H1 (cell line): ENCODE results near the gene LHPP. TPM values are rescaled to one million over a fixed set of nuclear protein-coding genes. Genes with fewer than 3 reads are reported as not detected.

Source experiments
- CTCF ChIA-PET: fragments of 300-600 bp; sonication (Branson Sonifier 250); formaldehyde crosslinking; loops from one replicate; lab custom pipeline; 2021; ENCODE audit not compliant: partially characterized antibody; lab: Charles Lee
- POLR2A ChIA-PET: fragments of 300-600 bp; sonication (Branson Sonifier 250); formaldehyde crosslinking; loops from one replicate; lab custom pipeline; 2021; ENCODE audit warnings: inconsistent platforms; ENCODE audit not compliant: partially characterized antibody; lab: Charles Lee
- DNase-seq, 2 experiments: peaks; one replicate each; pipeline versions ENCODE4 v3.0.0 to v3.0.0-alpha.2; 2010 to 2022; ENCODE audit warnings: low spot score in 2 of 2, low read depth in 1 of 2, mixed read lengths in 1 of 2
- FAIRE-seq: peaks from 2 replicates; lab custom pipeline; 2011; peaks lifted over from hg19 to GRCh38; lab: Jason Lieb, UNC
- H2AFZ ChIP-seq: 2 replicates; pipeline ENCODE4 v1.8.1; 2012; ENCODE audit warnings: low read length, inconsistent platforms
- H2AK5ac ChIP-seq: 2 replicates; pipeline ENCODE4 v1.6.1; 2013; ENCODE audit warnings: low read depth, low read length
- H2BK120ac ChIP-seq: replicated peaks from 2 replicates; pipeline ENCODE3; 2013; ENCODE audit warnings: low read depth, low read length, inconsistent platforms
- H2BK12ac ChIP-seq: 2 replicates; pipeline ENCODE4 v1.6.1; 2013; ENCODE audit warnings: low read depth, low read length
- H2BK15ac ChIP-seq: 2 replicates; pipeline ENCODE4 v1.6.1; 2013; ENCODE audit warnings: low read length
- H2BK20ac ChIP-seq: 2 replicates; pipeline ENCODE4 v1.6.1; 2013; ENCODE audit warnings: low read length
- H2BK5ac ChIP-seq: 2 replicates; pipeline ENCODE4 v1.6.1; 2013; ENCODE audit warnings: low read depth, low read length
- H3K14ac ChIP-seq: 2 replicates; pipeline ENCODE4 v1.6.1; 2013; ENCODE audit warnings: inconsistent platforms; ENCODE audit not compliant: insufficient read length
- H3K18ac ChIP-seq: 2 replicates; pipeline ENCODE4 v1.6.1; 2013; ENCODE audit warnings: low read length; ENCODE audit errors: extremely low read depth
- H3K23ac ChIP-seq: 2 replicates; pipeline ENCODE4 v1.6.1; 2013; ENCODE audit warnings: inconsistent platforms; ENCODE audit not compliant: insufficient read length
- H3K23me2 ChIP-seq: 2 replicates; pipeline ENCODE4 v1.6.1; 2013; ENCODE audit warnings: low read depth, low read length
- H3K27ac ChIP-seq: 2 replicates; pipeline ENCODE4 v1.6.1; 2011; ENCODE audit warnings: low read depth, low read length, inconsistent platforms
- H3K27me3 ChIP-seq, 4 experiments: replicated peaks in 1 of 4; 1 replicate in 1 of 4; 2 replicates in 3 of 4; pipeline versions ENCODE4 v1.6.1 to v1.8.1; 2011 to 2013; ENCODE audit warnings: low read length in 3 of 4, mild to moderate bottlenecking in 3 of 4, inconsistent platforms in 2 of 4, mixed read lengths in 2 of 4, moderate library complexity in 1 of 4; ENCODE audit not compliant: control insufficient read depth in 3 of 4, insufficient read depth in 3 of 4; ENCODE audit errors: extremely low read depth in 1 of 4
- H3K36me3 ChIP-seq, 4 experiments: 2 replicates each; pipeline versions ENCODE4 v1.6.1 to v1.8.1; 2011 to 2013; ENCODE audit warnings: mild to moderate bottlenecking in 4 of 4, low read length in 3 of 4, moderate library complexity in 2 of 4, control low read depth in 1 of 4, inconsistent platforms in 1 of 4; ENCODE audit not compliant: insufficient read depth in 4 of 4, control insufficient read depth in 2 of 4
- H3K4ac ChIP-seq: replicated peaks from 2 replicates; pipeline ENCODE3; 2013; ENCODE audit warnings: low read length, low read depth, mixed read lengths, inconsistent platforms; ENCODE audit not compliant: insufficient read length
- H3K4me1 ChIP-seq, 4 experiments: replicated peaks in 1 of 4; 1 replicate in 1 of 4; 2 replicates in 3 of 4; pipeline versions ENCODE4 v1.6.1 to v1.8.1; 2011 to 2013; ENCODE audit warnings: low read length in 3 of 4, inconsistent platforms in 2 of 4, mixed read lengths in 1 of 4; ENCODE audit not compliant: insufficient read depth in 4 of 4, control insufficient read depth in 3 of 4
- H3K4me2 ChIP-seq, 2 experiments: 2 replicates each; pipeline versions ENCODE4 v1.6.1 to v1.8.1; 2011 to 2013; ENCODE audit warnings: low read depth in 2 of 2, low read length in 2 of 2, control low read depth in 1 of 2, inconsistent platforms in 1 of 2, mild to moderate bottlenecking in 1 of 2; ENCODE audit not compliant: insufficient read depth in 1 of 2
- H3K4me3 ChIP-seq, 4 experiments: fragments of 200-600, 300-600 bp in 1 of 4; sonication (generic), shearing (Covaris generic), sonication (Bioruptor Twin) in 1 of 4; 2 replicates each; pipeline versions ENCODE4 v1.5.1 to v1.8.1; 2011 to 2016; ENCODE audit warnings: low read length in 4 of 4, low read depth in 3 of 4, control low read depth in 2 of 4, inconsistent platforms in 2 of 4, mild to moderate bottlenecking in 2 of 4, mixed read lengths in 1 of 4, moderate library complexity in 1 of 4; ENCODE audit not compliant: insufficient read depth in 2 of 4; ENCODE audit errors: extremely low read depth in 1 of 4
- H3K56ac ChIP-seq: replicated peaks from 2 replicates; pipeline ENCODE3; 2013; ENCODE audit warnings: low read depth, mild to moderate bottlenecking, mixed read lengths, low read length, inconsistent platforms; ENCODE audit not compliant: insufficient read length
- H3K79me1 ChIP-seq: 2 replicates; pipeline ENCODE4 v1.6.1; 2013; ENCODE audit warnings: low read depth, low read length, control low read depth
- H3K79me2 ChIP-seq, 2 experiments: 2 replicates each; pipeline versions ENCODE4 v1.6.1 to v1.8.1; 2012 to 2013; ENCODE audit warnings: low read length in 2 of 2, mild to moderate bottlenecking in 2 of 2, inconsistent platforms in 1 of 2; ENCODE audit not compliant: insufficient read depth in 2 of 2, control insufficient read depth in 1 of 2
- H3K9ac ChIP-seq, 4 experiments: replicated peaks in 1 of 4; 1 replicate in 1 of 4; 2 replicates in 3 of 4; pipeline versions ENCODE4 v1.6.1 to v1.8.1; 2011 to 2013; ENCODE audit warnings: low read depth in 3 of 4, low read length in 3 of 4, control low read depth in 2 of 4, mild to moderate bottlenecking in 2 of 4, moderate library complexity in 2 of 4, inconsistent platforms in 1 of 4; ENCODE audit errors: extremely low read depth in 1 of 4
- H3K9me3 ChIP-seq, 2 experiments: 2 replicates each; pipeline versions ENCODE4 v1.6.1 to v1.8.1; 2012 to 2013; ENCODE audit warnings: mild to moderate bottlenecking in 2 of 2, moderate library complexity in 2 of 2, control low read depth in 1 of 2, inconsistent platforms in 1 of 2, low read depth in 1 of 2, low read length in 1 of 2, mixed read lengths in 1 of 2; ENCODE audit not compliant: insufficient read depth in 2 of 2
- H4K20me1 ChIP-seq, 2 experiments: replicated peaks in 1 of 2; 2 replicates each; pipeline versions ENCODE3 to v1.8.1; 2011 to 2013; ENCODE audit warnings: inconsistent platforms in 2 of 2, low read length in 2 of 2, mild to moderate bottlenecking in 1 of 2; ENCODE audit not compliant: insufficient read depth in 2 of 2, control insufficient read depth in 1 of 2
- H4K5ac ChIP-seq: 2 replicates; pipeline ENCODE4 v1.6.1; 2013; ENCODE audit warnings: low read length, low read depth, mixed read lengths, inconsistent platforms; ENCODE audit not compliant: insufficient read length
- H4K8ac ChIP-seq: 2 replicates; pipeline ENCODE4 v1.8.0; 2013; ENCODE audit warnings: mild to moderate bottlenecking, moderate library complexity, low read length, inconsistent platforms; ENCODE audit not compliant: insufficient read depth; ENCODE audit errors: extremely low read depth
- H4K91ac ChIP-seq: replicated peaks from 2 replicates; pipeline ENCODE3; 2013; ENCODE audit warnings: low read length, mixed read lengths, inconsistent platforms; ENCODE audit not compliant: insufficient read length
- BCL11A ChIP-seq, 2 experiments: IDR thresholded peaks; one replicate each; pipeline ENCODE4 v1.6.1; 2011; ENCODE audit warnings: low read depth in 2 of 2, low read length in 2 of 2, mild to moderate bottlenecking in 2 of 2
- CBX5 ChIP-seq: fragments of 300-800, 300-1000 bp; sonication (generic); IDR thresholded peaks from 2 replicates; pipeline ENCODE4 v1.7.1; 2016; ENCODE audit warnings: antibody characterized with exemption, low read length, low read depth
- CEBPB ChIP-seq: IDR thresholded peaks from 2 replicates; pipeline ENCODE4 v1.6.1; 2012; ENCODE audit warnings: low read depth, low read length
- CHD1 ChIP-seq: IDR thresholded peaks from 2 replicates; pipeline ENCODE4 v1.6.1; 2012; ENCODE audit warnings: low read depth, low read length, improper control_type of control experiment
- CHD2 ChIP-seq: IDR thresholded peaks from 2 replicates; pipeline ENCODE4 v1.6.1; 2012; ENCODE audit warnings: low read length, improper control_type of control experiment
- GABPA ChIP-seq: IDR thresholded peaks from 2 replicates; pipeline ENCODE4 v1.6.1; 2011; ENCODE audit warnings: mild to moderate bottlenecking, low read length, moderate library complexity, borderline replicate concordance; ENCODE audit not compliant: insufficient read depth
- KDM5A ChIP-seq: fragments of 200-600 bp; IDR thresholded peaks from 2 replicates; pipeline ENCODE4 v1.7.1; 2012; ENCODE audit warnings: mild to moderate bottlenecking, low read length, inconsistent platforms, mixed read lengths
- NANOG ChIP-seq: IDR thresholded peaks from 2 replicates; pipeline ENCODE4 v1.6.1; 2011; ENCODE audit warnings: low read length, low read depth, mild to moderate bottlenecking, inconsistent platforms; ENCODE audit not compliant: insufficient read depth, poor library complexity, severe bottlenecking
- RAD21 ChIP-seq, 2 experiments: IDR thresholded peaks in 1 of 2; conservative IDR thresholded peaks in 1 of 2; 2 replicates each; pipeline ENCODE4 v1.6.1; 2011; ENCODE audit warnings: low read depth in 2 of 2, low read length in 2 of 2, improper control_type of control experiment in 1 of 2, inconsistent platforms in 1 of 2, mild to moderate bottlenecking in 1 of 2, moderate library complexity in 1 of 2
- RFX5 ChIP-seq: IDR thresholded peaks from 2 replicates; pipeline ENCODE4 v1.6.1; 2011; ENCODE audit warnings: low read depth, low read length, improper control_type of control experiment, borderline replicate concordance
- RNF2 ChIP-seq: fragments of 200-900, 300-1000 bp; sonication (generic); IDR thresholded peaks from 2 replicates; pipeline ENCODE4 v1.7.1; 2016; ENCODE audit warnings: borderline replicate concordance, low read depth, mild to moderate bottlenecking, antibody characterized with exemption, low read length; ENCODE audit not compliant: poor library complexity, severe bottlenecking; ENCODE audit errors: missing control alignments
- SP1 ChIP-seq: IDR thresholded peaks from 2 replicates; pipeline ENCODE4 v1.6.1; 2011; ENCODE audit warnings: low read depth, low read length
- WGBS, 2 experiments: shearing (Covaris generic) in 1 of 2; methylation state at CpG; one replicate each; pipeline versions ENCODE4 v1.1.6 to v1.1.7; 2013 to 2015; ENCODE audit warnings: low lambda C conversion rate in 2 of 2, mixed read lengths in 2 of 2, inconsistent platforms in 1 of 2, low coverage in 1 of 2, missing lambda C conversion rate in 1 of 2; ENCODE audit not compliant: insufficient replicate concordance in 2 of 2, insufficient coverage in 1 of 2, insufficient read length in 1 of 2; ENCODE audit errors: extremely low coverage in 1 of 2, missing lambda C conversion rate in 1 of 2; 5-methylcytosine and 5-hydroxymethylcytosine counted together
- polyA plus RNA-seq, 7 experiments: library from polyadenylated mRNA; depleted of rRNA in 3 of 7; stranded (reverse) in 5 of 7; unstranded in 2 of 7; fragments of >200 nt in 5 of 7; fragments of 200-250 nt in 2 of 7; gene quantifications; 1 replicate in 5 of 7; 2 replicates in 1 of 7; 4 replicates in 1 of 7; pipeline versions ENCODE4 v1.2.1 to v1.2.3, GENCODE V29; 2011 to 2013; ENCODE audit warnings: missing spikeins in 2 of 7, mixed read lengths in 2 of 7
- total RNA-seq: library from RNA; stranded (reverse); fragmentation: NEBNext Ultra II Directional; extraction: Animal tissue kit (Norgen Biotek cat#: 25700); gene quantifications from 2 replicates; pipeline ENCODE4 v1.2.1, GENCODE V29; 2021

The LHPP gene
- total and polyA plus RNA-seq, 2 of the 8 experiments (the other 6 are each of a cell fraction or from before 2014, with no cell fraction given) = 26.0 to 45.0 TPM

GRCh38 chr10:124619802-124620490 is 158.3 kb downstream of the LHPP start:
- 87% methylated on average over 24 of the region's 26 CpGs; no CpG with 5 or more reads in 1 of the 2 experiments for WGBS, 2 experiments
- Histone ChIP-seq H3K23ac (no peak overlapping the region), H3K27me3 (no peaks in the 10 kb centered on the region), H2AK5ac (no peak overlapping the region), H4K8ac (no peak overlapping the region), H3K18ac (no peak overlapping the region), H2BK20ac (no peak overlapping the region), H3K23me2 (no peaks in the 10 kb centered on the region), H4K91ac (no peak overlapping the region), H2BK15ac (no peak overlapping the region), H3K9me3 (no peaks in the 10 kb centered on the region), H2BK12ac (no peak overlapping the region), H2AFZ (no peak overlapping the region), H4K5ac (no peak overlapping the region), H2BK120ac (no peak overlapping the region), H3K4me1 (peaks cover 0 to 8% (median 3%) of the 10 kb centered on the region in 4 experiments; a peak in 2 of 7 replicates), H2BK5ac (no peak overlapping the region), H3K4me3 (no peak overlapping the region), H3K4ac (no peak overlapping the region), H3K27ac (no peak overlapping the region), H3K36me3 (no peaks in the 10 kb centered on the region; a peak in 1 of 8 replicates), H3K79me1 (peaks cover 4% of the 10 kb centered on the region; the same call in 1 of the 2 replicates), H3K4me2 (no peak overlapping the region), H3K79me2 (no peaks in the 10 kb centered on the region), H4K20me1 (peaks cover 2 to 9% of the 10 kb centered on the region in 2 experiments), H3K56ac (no peak overlapping the region), H3K14ac (no peak overlapping the region), H3K9ac (no peak overlapping the region)
- ChIA-PET POLR2A (interaction anchor here (0.8 kb wide), 1 partner anchor 10 kb away, joined by 3 read pairs; no protein-coding TSS in a partner anchor), CTCF (interaction anchor here (1.2 to 1.6 kb wide), 5 partner anchors 10 to 121 kb away, joined by 3 to 5 read pairs (median 3); no protein-coding TSS in a partner anchor)
- FAIRE-seq (no peak), DNase-seq (no peak)
- TF ChIP-seq NANOG (no peak), CEBPB (no peak), GABPA (no peak), BCL11A (IDR thresholded peaks at IDR 0.05; ENCODE audit: low read depth in 2 of 2, low read length in 2 of 2) (no peak), CBX5 (no peak), SP1 (no peak), RNF2 (no peak), CHD2 (no peak), RFX5 (no peak), KDM5A (no peak), RAD21 (IDR thresholded peaks at IDR 0.05 in 1 of 2, conservative IDR thresholded peaks at IDR 0.05 in 1 of 2; ENCODE audit: low read depth in 2 of 2, low read length in 2 of 2) (no peak), CHD1 (no peak)
